Skeletal muscle satellite cell (primary cell): ENCODE measurements around the gene DIS3L. TPM values are rescaled to one million over a fixed set of nuclear protein-coding genes. Genes with fewer than 3 reads are reported as not detected.
"Not testable (repeated sequence)": the region's sequence is repeated elsewhere in the genome, so short reads cannot be mapped to it uniquely, and the experiment has no call there.

Experiments
- H3K27me3 ChIP-seq: 2 replicates; pipeline ENCODE4 v1.7.0; 2013; ENCODE audit warnings: low read length; ENCODE audit not compliant: control insufficient read depth, insufficient read depth
- H3K36me3 ChIP-seq: 2 replicates; pipeline ENCODE4 v1.7.0; 2013; ENCODE audit warnings: mild to moderate bottlenecking, control low read depth, low read length; ENCODE audit not compliant: insufficient read depth
- H3K4me1 ChIP-seq: 2 replicates; pipeline ENCODE4 v1.7.0; 2013; ENCODE audit warnings: low read length; ENCODE audit not compliant: control insufficient read depth, insufficient read depth
- H3K4me2 ChIP-seq: 2 replicates; pipeline ENCODE4 v1.7.0; 2013; ENCODE audit warnings: mild to moderate bottlenecking, low read length
- H3K4me3 ChIP-seq: 2 replicates; pipeline ENCODE4 v1.7.0; 2013; ENCODE audit warnings: low read length
- H3K9ac ChIP-seq: 2 replicates; pipeline ENCODE4 v1.7.0; 2013; ENCODE audit warnings: mild to moderate bottlenecking, low read depth, low read length, moderate library complexity
- H3K9me3 ChIP-seq: replicated peaks from 2 replicates; pipeline ENCODE4 v1.7.0; 2013; ENCODE audit warnings: mild to moderate bottlenecking, control low read depth, low read length
- total RNA-seq: library from RNA; depleted of rRNA; stranded (reverse); fragments of >200 nt; gene quantifications from 2 replicates; pipeline ENCODE4 v1.2.3, GENCODE V29; 2012; rRNA removed

Gene DIS3L
- 16.6 and 23.8 TPM in 2 replicates for total RNA-seq

DNA sequence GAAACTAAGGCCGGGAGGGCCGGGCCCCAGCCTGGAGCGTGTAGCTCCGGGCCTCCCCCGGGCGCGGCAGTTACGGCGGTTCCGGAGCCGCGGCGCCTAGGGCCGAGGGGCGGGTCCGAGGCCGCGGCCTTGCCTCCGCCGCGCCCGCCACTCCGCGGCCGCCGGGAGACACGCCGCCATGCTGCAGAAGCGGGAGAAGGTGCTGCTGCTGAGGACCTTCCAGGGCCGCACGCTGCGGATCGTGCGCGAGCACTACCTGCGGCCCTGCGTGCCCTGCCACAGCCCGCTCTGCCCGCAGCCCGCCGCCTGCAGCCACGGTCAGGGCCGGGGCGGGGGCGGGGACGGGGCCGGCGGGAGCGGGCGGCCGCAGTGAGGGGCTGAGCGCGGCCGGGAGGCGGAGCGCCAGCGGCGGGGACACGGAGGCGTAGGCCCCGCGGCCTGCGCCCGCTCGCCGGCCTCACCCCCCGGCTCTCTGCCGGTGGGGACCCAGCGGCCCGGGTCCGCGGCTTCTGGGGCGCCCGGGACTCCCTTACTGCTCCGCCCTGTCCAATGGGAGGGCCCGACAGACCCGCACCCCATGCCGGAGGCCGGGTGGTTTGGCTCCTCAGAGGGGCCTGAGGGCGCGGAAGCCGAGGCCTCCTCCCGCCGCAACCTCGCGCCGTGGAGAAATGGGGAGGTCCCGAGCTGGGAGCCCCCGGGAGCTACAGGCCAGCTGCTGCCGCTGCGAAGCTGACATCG, at the start of gene DIS3L:
DIS3L (plus strand) TSS at position 150 of the 738 bp plus-strand sequence; CDS start at position 179, 29 bp downstream.
- Histone ChIP-seq H3K27me3 (no peaks in the 10 kb centered on the region), H3K4me2 (peak within 1 kb of the TSS; percentile 96), H3K9ac (peak within 1 kb of the TSS; percentile 92), H3K36me3 (no peaks in the 10 kb centered on the region), H3K9me3 (no peaks in the 10 kb centered on the region), H3K4me3 (peak within 1 kb of the TSS; percentile 83), H3K4me1 (peaks cover 26% of the 10 kb centered on the region)

DNA sequence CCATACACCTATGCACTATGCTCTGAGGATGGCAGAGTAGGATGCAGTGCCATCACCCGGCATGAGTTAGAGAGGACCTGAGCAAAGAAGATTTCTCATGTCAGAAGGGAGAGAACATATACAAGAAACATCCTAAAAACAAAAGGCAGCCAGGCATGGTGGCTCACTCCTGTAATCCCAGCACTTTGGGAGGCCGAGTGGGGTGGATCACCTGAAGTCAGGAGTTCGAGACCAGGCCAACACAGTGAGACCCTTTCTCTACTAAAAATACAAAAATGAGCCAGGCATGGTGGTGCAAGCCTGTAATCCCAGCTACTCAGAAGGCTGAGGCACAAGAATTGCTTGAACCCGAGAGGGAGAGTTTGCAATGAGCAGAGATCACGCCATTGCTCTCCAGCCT, 47.5 kb upstream of the DIS3L start:
- not testable (repeated sequence) for H3K4me2 ChIP-seq, H3K9ac ChIP-seq, H3K4me3 ChIP-seq, H3K4me1 ChIP-seq, H3K9me3 ChIP-seq, H3K36me3 ChIP-seq
- peaks cover 67% of the 10 kb centered on the region for H3K27me3 ChIP-seq

GRCh38 chr15:66246937-66247336, 46.4 kb upstream of the DIS3L start:
- H3K4me1 ChIP-seq, result no peaks in the 10 kb centered on the region
- no peak overlapping the region for H3K4me2 ChIP-seq
- peaks cover 67% of the 10 kb centered on the region for H3K27me3 ChIP-seq
- H3K36me3 ChIP-seq, result no peaks in the 10 kb centered on the region
- H3K9ac ChIP-seq, result no peak overlapping the region
- H3K4me3 ChIP-seq, result no peak overlapping the region
- H3K9me3 ChIP-seq, result no peaks in the 10 kb centered on the region

GRCh38 chr15:66249605-66250174, 43.7 kb upstream of the DIS3L start:
- Histone ChIP-seq H3K9me3 (no peaks in the 10 kb centered on the region), H3K9ac (no peak overlapping the region), H3K4me2 (no peak overlapping the region), H3K4me3 (no peak overlapping the region), H3K4me1 (peaks cover 13% of the 10 kb centered on the region), H3K27me3 (peaks cover 66% of the 10 kb centered on the region), H3K36me3 (no peaks in the 10 kb centered on the region)

DNA sequence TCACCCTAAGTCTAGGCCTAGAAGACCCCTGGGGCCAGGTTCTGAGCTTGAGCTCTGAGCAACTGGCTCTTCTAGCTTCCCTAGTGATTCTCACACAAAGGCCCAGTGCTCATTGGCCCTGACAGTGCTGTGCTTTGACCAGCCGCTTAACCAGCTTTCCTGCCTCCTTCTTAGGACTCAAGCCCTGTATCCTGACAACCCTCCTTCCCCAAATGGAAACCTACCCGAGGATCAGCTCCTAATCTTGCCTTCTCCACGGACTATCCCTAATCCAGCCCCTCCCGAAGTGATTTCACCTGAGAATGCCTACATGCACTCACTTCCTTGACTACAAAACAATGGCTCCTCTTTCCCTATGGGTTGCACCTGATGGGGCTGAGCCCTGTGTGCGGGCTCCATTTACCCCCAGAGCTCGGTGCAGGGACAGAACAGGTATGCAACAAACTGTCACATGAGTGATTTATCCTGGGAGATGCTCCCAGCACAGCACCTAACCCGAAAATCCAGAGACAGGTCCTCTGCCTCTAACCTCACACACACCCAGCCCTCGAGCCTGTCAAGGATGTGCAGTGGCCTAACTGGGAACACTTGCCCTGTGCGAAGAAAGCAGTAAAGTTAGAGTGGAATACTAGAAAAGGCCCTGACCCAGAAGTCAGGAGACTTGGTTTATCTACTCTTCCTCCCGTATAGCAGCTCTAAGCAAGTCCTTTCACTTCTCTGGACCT, 42.1 kb upstream of the DIS3L start:
- no peaks in the 10 kb centered on the region for H3K36me3 ChIP-seq
- H3K9ac ChIP-seq, result no peak overlapping the region

GRCh38 chr15:66251790-66252684, 41.3 kb upstream of the DIS3L start:
- no peaks in the 10 kb centered on the region for H3K36me3 ChIP-seq
- peaks cover 13% of the 10 kb centered on the region for H3K4me1 ChIP-seq
- H3K27me3 ChIP-seq, result peaks cover 79% of the 10 kb centered on the region
- H3K4me3 ChIP-seq, result peak overlapping the region; percentile 72
- H3K9me3 ChIP-seq, result no peaks in the 10 kb centered on the region
- H3K9ac ChIP-seq, result no peak overlapping the region
- peak overlapping the region; percentile 98 for H3K4me2 ChIP-seq

More for the DNA sequence above, 42.1 kb upstream of the DIS3L start:
- Histone ChIP-seq H3K4me1 (peaks cover 13% of the 10 kb centered on the region), H3K4me2 (no peak overlapping the region), H3K27me3 (peaks cover 71% of the 10 kb centered on the region), H3K9me3 (no peaks in the 10 kb centered on the region), H3K4me3 (no peak overlapping the region)

DNA sequence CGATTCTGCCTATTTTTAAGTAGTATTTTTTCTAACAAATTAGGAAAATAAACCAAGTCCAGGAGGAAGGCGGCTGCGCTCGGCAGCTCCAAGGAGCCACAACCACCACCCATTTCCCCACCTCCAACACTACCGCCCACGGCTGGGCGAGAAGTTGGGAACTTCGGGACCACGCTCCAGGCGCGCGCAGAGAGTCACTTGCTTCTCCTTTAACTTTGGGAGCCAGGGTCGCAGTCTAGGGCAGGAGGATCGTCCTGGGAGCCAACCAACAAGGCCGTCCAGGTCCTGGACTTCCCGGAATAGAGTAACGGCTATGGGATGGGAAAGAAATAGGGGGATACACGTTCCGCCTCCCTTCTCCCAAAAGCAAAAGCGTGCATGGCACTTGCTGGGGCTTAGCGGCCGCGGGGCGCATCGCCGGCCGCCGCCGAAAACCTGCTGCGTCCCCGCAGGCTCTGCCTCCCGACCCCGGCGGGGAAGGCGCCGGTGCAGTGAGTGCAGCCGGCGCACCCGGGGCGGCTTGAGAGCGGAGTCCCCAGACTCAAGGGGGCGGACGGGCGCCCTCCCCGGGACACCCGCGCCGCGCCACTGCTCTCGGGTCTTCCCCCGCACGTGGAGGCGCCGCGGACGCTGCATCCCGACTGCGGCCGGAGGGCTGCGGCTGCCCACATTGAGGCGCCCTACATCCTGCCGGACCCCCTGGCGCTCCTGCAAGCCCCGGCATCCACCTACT, 40.5 kb upstream of the DIS3L start:
- Histone ChIP-seq H3K4me2 (peak overlapping the region; percentile 98), H3K4me1 (peaks cover 13% of the 10 kb centered on the region), H3K9ac (peak overlapping the region; percentile 10), H3K36me3 (no peaks in the 10 kb centered on the region), H3K27me3 (peaks cover 87% of the 10 kb centered on the region), H3K9me3 (no peaks in the 10 kb centered on the region), H3K4me3 (peak overlapping the region; percentile 72)

DNA sequence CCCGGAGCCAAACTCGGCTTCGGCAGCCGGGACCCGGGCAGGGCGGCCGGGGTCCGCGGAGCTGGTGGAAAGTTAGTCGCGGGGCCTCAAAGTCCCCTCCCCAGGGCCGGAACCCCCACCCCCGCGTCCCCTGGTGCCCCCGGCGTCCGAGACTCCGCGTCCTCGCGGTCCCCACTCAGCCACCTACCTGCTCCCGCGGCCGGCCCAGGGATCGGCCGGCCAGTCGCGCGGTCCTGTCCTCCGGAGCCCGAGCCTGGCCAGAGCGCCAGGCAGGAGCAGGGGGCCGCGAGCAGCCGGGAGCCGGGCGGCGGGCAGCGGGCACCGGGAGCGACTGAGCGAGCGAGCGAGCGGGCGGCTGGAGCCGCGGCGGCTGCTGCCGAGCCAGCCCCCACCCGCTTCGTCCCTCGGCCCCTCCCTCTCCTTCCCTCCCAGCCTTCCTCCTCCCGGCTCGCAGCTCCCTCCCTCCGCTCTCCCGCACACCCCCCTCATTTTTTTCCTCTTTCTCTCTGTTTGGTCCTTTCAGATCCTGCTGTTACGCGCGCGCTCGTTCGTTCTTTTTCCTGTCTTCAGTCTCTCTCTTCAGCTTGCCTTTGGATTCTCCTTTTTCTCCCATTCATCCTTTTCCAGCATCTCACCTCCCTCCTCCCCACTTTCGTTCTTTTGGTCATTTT, 39.8 kb upstream of the DIS3L start, which contains the start of gene MEGF11:
MEGF11 (minus strand) TSS at position 333 of the 671 bp plus-strand sequence. CDS start 125,347 bp downstream, outside the sequence.
- H3K36me3 ChIP-seq, result no peaks in the 10 kb centered on the region
- peak within 1 kb of the TSS; percentile 98 for H3K4me2 ChIP-seq
- peaks cover 13% of the 10 kb centered on the region for H3K4me1 ChIP-seq
- no peaks in the 10 kb centered on the region for H3K9me3 ChIP-seq
- peak within 1 kb of the TSS; percentile 72 for H3K4me3 ChIP-seq
- H3K27me3 ChIP-seq, result peaks cover 86% of the 10 kb centered on the region
- H3K9ac ChIP-seq, result peak within 1 kb of the TSS; percentile 10

DNA sequence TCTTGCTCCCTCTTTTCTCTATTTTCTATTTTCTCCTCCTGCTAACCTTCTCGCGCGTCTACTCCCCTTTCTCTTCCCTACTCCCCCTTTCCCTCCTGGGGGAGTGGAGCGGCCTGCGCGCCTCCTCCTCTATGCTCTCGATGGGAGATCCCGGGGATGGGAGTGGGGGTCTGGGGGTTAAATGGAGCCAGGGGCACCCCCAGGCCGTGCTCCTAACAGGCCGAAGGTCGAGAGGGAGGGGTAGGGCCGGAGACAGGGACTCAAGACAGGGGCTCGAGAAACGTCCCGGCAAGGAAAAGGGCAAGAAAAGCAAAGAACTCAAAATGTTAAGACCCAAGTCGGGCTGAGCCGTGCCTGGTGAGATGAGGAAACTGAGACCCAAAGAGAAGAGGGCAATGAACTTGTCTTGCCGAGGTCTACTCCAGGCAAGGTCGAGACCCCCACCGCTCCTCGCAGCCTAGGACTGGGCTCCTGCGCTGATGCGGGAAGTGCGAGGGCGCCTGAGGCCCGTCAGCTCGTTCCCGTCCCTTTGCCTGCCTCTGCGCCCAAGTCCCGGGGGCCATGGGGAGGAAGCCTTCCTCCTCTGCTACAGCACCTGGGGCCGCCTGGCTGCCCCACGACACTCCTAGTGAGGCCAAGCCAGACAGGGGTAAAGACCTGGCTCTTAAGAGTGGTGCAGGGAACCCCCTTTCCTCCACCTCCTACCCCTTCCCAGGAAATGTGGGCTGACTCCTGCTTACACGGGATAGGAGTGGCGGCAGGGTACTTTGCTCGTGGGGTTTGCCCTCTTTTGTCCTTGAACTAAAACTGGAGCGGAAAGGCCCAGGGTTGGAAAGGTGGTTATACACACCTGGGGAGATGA, 39.0 kb upstream of the DIS3L start:
- no peaks in the 10 kb centered on the region for H3K36me3 ChIP-seq
- peaks cover 13% of the 10 kb centered on the region for H3K4me1 ChIP-seq
- no peaks in the 10 kb centered on the region for H3K9me3 ChIP-seq
- no peak overlapping the region for H3K9ac ChIP-seq
- H3K4me2 ChIP-seq, result peak overlapping the region; percentile 98
- H3K4me3 ChIP-seq, result peak overlapping the region; percentile 72
- peaks cover 81% of the 10 kb centered on the region for H3K27me3 ChIP-seq
